ENCODE measurements around the gene PDCD11. TPM values are rescaled to one million over a fixed set of nuclear protein-coding genes. Genes with fewer than 3 reads are reported as not detected.

The PDCD11 gene
- total RNA-seq, 1 experiment from 2014 or later: 78.8 TPM

DNA sequence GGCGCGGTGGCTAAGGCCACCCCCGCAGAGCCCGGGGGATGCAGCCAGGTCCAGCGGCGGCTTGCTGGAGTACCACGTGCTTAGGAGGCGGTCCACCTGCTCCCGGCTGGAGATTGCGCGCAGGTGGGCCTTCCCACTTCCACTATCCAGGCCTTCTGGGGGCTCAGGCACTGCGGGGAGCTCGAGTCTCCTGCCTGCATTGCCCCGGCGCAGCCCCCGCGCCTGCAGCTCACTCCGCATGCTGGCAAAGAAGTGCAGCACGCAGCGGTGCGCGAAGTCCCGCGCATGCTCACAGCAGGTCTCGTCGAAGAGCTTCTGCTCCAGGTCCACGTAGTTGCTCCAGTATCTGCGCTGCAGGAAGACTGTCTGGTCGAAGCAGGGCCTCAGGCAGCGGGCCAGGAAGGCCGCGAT is 76.8 kb downstream of the PDCD11 start:
- Mint-ChIP-seq H3K27ac (no peak overlapping the region), H3K36me3 (no peaks in the 10 kb centered on the region), H3K4me3 (no peak overlapping the region), H3K9me3 (no peaks in the 10 kb centered on the region), H3K27me3 (ENCODE audit: low read depth) (no peaks in the 10 kb centered on the region; the same call in 1 of the 2 replicates), H3K4me1 (peaks cover 17% of the 10 kb centered on the region)
- TF ChIP-seq ZNF121 (CRISPR knock-in tag; IDR thresholded peaks at IDR 0.05) (no peak), SMAD3 (CRISPR knock-in tag; IDR thresholded peaks at IDR 0.05; ENCODE audit: borderline replicate concordance) (no peak), FOXK1 (CRISPR knock-in tag; IDR thresholded peaks at IDR 0.05) (no peak), NR1H2 (CRISPR knock-in tag; IDR thresholded peaks at IDR 0.05) (no peak)
- TF ChIP-seq, protein P1, sequence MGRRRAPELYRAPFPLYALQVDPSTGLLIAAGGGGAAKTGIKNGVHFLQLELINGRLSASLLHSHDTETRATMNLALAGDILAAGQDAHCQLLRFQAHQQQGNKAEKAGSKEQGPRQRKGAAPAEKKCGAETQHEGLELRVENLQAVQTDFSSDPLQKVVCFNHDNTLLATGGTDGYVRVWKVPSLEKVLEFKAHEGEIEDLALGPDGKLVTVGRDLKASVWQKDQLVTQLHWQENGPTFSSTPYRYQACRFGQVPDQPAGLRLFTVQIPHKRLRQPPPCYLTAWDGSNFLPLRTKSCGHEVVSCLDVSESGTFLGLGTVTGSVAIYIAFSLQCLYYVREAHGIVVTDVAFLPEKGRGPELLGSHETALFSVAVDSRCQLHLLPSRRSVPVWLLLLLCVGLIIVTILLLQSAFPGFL (CRISPR knock-in tag; IDR thresholded peaks at IDR 0.05; ENCODE audit: borderline replicate concordance): no peak
- TF ChIP-seq, protein P2, sequence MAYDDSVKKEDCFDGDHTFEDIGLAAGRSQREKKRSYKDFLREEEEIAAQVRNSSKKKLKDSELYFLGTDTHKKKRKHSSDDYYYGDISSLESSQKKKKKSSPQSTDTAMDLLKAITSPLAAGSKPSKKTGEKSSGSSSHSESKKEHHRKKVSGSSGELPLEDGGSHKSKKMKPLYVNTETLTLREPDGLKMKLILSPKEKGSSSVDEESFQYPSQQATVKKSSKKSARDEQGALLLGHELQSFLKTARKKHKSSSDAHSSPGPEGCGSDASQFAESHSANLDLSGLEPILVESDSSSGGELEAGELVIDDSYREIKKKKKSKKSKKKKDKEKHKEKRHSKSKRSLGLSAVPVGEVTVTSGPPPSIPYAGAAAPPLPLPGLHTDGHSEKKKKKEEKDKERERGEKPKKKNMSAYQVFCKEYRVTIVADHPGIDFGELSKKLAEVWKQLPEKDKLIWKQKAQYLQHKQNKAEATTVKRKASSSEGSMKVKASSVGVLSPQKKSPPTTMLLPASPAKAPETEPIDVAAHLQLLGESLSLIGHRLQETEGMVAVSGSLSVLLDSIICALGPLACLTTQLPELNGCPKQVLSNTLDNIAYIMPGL (CRISPR knock-in tag; IDR thresholded peaks at IDR 0.05): no peak
- TF ChIP-seq, protein P3, sequence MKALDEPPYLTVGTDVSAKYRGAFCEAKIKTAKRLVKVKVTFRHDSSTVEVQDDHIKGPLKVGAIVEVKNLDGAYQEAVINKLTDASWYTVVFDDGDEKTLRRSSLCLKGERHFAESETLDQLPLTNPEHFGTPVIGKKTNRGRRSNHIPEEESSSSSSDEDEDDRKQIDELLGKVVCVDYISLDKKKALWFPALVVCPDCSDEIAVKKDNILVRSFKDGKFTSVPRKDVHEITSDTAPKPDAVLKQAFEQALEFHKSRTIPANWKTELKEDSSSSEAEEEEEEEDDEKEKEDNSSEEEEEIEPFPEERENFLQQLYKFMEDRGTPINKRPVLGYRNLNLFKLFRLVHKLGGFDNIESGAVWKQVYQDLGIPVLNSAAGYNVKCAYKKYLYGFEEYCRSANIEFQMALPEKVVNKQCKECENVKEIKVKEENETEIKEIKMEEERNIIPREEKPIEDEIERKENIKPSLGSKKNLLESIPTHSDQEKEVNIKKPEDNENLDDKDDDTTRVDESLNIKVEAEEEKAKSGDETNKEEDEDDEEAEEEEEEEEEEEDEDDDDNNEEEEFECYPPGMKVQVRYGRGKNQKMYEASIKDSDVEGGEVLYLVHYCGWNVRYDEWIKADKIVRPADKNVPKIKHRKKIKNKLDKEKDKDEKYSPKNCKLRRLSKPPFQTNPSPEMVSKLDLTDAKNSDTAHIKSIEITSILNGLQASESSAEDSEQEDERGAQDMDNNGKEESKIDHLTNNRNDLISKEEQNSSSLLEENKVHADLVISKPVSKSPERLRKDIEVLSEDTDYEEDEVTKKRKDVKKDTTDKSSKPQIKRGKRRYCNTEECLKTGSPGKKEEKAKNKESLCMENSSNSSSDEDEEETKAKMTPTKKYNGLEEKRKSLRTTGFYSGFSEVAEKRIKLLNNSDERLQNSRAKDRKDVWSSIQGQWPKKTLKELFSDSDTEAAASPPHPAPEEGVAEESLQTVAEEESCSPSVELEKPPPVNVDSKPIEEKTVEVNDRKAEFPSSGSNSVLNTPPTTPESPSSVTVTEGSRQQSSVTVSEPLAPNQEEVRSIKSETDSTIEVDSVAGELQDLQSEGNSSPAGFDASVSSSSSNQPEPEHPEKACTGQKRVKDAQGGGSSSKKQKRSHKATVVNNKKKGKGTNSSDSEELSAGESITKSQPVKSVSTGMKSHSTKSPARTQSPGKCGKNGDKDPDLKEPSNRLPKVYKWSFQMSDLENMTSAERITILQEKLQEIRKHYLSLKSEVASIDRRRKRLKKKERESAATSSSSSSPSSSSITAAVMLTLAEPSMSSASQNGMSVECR (CRISPR knock-in tag; IDR thresholded peaks at IDR 0.05; ENCODE audit: borderline replicate concordance): no peak
- POLR2A ChIA-PET: interaction anchor here (1.0 kb wide), 1 partner anchor 105 kb away, joined by 3 read pairs; no protein-coding TSS in a partner anchor
- ATAC-seq: no peak
- CTCF ChIA-PET: no interaction called here
- DNase-seq (ENCODE audit: low spot score): no peak

DNA sequence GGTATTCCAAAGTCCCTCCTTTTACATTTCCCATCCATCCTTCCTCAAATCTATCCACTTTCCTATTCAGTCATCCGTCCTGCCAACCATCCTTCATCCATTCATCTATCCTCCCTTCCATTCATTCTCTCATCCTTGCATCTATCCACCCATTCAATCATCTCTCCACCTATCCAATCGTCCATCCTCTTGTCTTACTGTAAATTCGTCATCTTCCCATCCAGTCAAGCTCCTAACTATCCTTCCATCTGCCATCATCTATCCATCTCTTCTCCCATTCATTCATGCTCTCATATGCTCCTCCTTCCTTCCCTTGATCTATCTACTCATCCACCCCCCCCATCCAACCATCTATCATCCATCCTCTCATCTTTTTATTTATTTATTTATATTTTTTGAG is 77.7 kb downstream of the PDCD11 start:
- POLR2A ChIA-PET: no interaction called here
- no peaks in the 10 kb centered on the region for H3K9me3 Mint-ChIP-seq
- CTCF ChIA-PET: interaction anchor here (0.6 to 3.1 kb wide), 4 partner anchors 11 to 119 kb away, joined by 3 to 29 read pairs (median 7); partner anchors contain the start of gene CALHM1
- no peaks in the 10 kb centered on the region; the same call in 1 of the 2 replicates for H3K27me3 Mint-ChIP-seq (ENCODE audit: low read depth)
- ATAC-seq (no peak), DNase-seq (ENCODE audit: low spot score) (no peak)
- H3K4me3 Mint-ChIP-seq: no peak overlapping the region
- peaks cover 17% of the 10 kb centered on the region for H3K4me1 Mint-ChIP-seq
- no peak overlapping the region for H3K27ac Mint-ChIP-seq
- no peaks in the 10 kb centered on the region for H3K36me3 Mint-ChIP-seq
- TF ChIP-seq RELA (CRISPR knock-in tag; IDR thresholded peaks at IDR 0.05; ENCODE audit: borderline replicate concordance) (no peak), ZNF219 (CRISPR knock-in tag; IDR thresholded peaks at IDR 0.05; ENCODE audit: borderline replicate concordance) (no peak), ZNF396 (CRISPR knock-in tag; IDR thresholded peaks at IDR 0.05; ENCODE audit: borderline replicate concordance) (no peak), GTF2I (CRISPR knock-in tag; conservative IDR thresholded peaks at IDR 0.05) (no peak), HMGA2 (CRISPR knock-in tag; IDR thresholded peaks at IDR 0.05) (no peak), ZNF263 (CRISPR knock-in tag; IDR thresholded peaks at IDR 0.05; ENCODE audit: low read depth) (no peak), ZNF317 (CRISPR knock-in tag; IDR thresholded peaks at IDR 0.05; ENCODE audit: borderline replicate concordance, low read depth) (no peak), FOXP1 (CRISPR knock-in tag; IDR thresholded peaks at IDR 0.05; ENCODE audit: borderline replicate concordance) (no peak), SP1 (CRISPR knock-in tag; conservative IDR thresholded peaks at IDR 0.05) (no peak), GRHL2 (CRISPR knock-in tag; IDR thresholded peaks at IDR 0.05; ENCODE audit: insufficient replicate concordance, severe bottlenecking) (no peak), ZNF416 (CRISPR knock-in tag; IDR thresholded peaks at IDR 0.05) (no peak), MYBL2 (CRISPR knock-in tag; IDR thresholded peaks at IDR 0.05) (no peak), TEAD1 (CRISPR knock-in tag; IDR thresholded peaks at IDR 0.05) (no peak)
- TF ChIP-seq, protein P4, sequence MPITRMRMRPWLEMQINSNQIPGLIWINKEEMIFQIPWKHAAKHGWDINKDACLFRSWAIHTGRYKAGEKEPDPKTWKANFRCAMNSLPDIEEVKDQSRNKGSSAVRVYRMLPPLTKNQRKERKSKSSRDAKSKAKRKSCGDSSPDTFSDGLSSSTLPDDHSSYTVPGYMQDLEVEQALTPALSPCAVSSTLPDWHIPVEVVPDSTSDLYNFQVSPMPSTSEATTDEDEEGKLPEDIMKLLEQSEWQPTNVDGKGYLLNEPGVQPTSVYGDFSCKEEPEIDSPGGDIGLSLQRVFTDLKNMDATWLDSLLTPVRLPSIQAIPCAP (CRISPR knock-in tag; IDR thresholded peaks at IDR 0.05): no peak
- TF ChIP-seq, protein P5, sequence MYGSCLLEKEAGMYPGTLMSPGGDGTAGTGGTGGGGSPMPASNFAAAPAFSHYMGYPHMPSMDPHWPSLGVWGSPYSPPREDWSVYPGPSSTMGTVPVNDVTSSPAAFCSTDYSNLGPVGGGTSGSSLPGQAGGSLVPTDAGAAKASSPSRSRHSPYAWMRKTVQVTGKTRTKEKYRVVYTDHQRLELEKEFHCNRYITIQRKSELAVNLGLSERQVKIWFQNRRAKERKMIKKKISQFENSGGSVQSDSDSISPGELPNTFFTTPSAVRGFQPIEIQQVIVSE (CRISPR knock-in tag; IDR thresholded peaks at IDR 0.05; ENCODE audit: borderline replicate concordance): no peak
- TF ChIP-seq, protein P6, sequence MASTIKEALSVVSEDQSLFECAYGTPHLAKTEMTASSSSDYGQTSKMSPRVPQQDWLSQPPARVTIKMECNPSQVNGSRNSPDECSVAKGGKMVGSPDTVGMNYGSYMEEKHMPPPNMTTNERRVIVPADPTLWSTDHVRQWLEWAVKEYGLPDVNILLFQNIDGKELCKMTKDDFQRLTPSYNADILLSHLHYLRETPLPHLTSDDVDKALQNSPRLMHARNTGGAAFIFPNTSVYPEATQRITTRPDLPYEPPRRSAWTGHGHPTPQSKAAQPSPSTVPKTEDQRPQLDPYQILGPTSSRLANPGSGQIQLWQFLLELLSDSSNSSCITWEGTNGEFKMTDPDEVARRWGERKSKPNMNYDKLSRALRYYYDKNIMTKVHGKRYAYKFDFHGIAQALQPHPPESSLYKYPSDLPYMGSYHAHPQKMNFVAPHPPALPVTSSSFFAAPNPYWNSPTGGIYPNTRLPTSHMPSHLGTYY (CRISPR knock-in tag; IDR thresholded peaks at IDR 0.05): no peak
- TF ChIP-seq, protein P7, sequence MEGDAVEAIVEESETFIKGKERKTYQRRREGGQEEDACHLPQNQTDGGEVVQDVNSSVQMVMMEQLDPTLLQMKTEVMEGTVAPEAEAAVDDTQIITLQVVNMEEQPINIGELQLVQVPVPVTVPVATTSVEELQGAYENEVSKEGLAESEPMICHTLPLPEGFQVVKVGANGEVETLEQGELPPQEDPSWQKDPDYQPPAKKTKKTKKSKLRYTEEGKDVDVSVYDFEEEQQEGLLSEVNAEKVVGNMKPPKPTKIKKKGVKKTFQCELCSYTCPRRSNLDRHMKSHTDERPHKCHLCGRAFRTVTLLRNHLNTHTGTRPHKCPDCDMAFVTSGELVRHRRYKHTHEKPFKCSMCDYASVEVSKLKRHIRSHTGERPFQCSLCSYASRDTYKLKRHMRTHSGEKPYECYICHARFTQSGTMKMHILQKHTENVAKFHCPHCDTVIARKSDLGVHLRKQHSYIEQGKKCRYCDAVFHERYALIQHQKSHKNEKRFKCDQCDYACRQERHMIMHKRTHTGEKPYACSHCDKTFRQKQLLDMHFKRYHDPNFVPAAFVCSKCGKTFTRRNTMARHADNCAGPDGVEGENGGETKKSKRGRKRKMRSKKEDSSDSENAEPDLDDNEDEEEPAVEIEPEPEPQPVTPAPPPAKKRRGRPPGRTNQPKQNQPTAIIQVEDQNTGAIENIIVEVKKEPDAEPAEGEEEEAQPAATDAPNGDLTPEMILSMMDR (IDR thresholded peaks at IDR 0.05): no peak
